ENCODE measurements around the gene RPS6KB2. TPM values are rescaled to one million over a fixed set of nuclear protein-coding genes. Genes with fewer than 3 reads are reported as not detected.

The RPS6KB2 gene
- total and polyA plus RNA-seq, 2 donors (not counting 1 experiment from before 2014, with no cell fraction given), result 81.8 to 131 TPM

- Histone ChIP-seq H2AFZ (ENCODE audit: insufficient read depth, low read depth, low read length, poor library complexity, severe bottlenecking) (no peak overlapping the region), H3K36me3 (replicated peaks in 1 of 2; ENCODE audit: control extremely low read depth in 1 of 2, control insufficient read depth in 1 of 2, extremely low read depth in 1 of 2, insufficient read depth in 2 of 2, low read length in 1 of 2) (peaks cover 0 to 2% of the 10 kb centered on the region in 2 experiments), H3K4me2 (replicated peaks; ENCODE audit: low read depth, low read length, poor library complexity, severe bottlenecking) (peak overlapping the region; percentile 99), H3K79me2 (ENCODE audit: control insufficient read depth, insufficient read depth, low read length) (peaks cover 41% of the 10 kb centered on the region), H3K4me3 (ENCODE audit: control extremely low read depth in 1 of 5, extremely low read depth in 1 of 5, insufficient read depth in 1 of 5, low read depth in 2 of 5, low read length in 4 of 5) (no peak overlapping the region), H3K4me1 (ENCODE audit: control insufficient read depth in 2 of 2, insufficient read depth in 2 of 2, low read length in 2 of 2) (peaks cover 68 to 85% of the 10 kb centered on the region in 2 donors), H3K9me3 (ENCODE audit: control extremely low read depth in 1 of 3, control insufficient read depth in 2 of 3, insufficient read depth in 1 of 3, low read length in 2 of 3) (peaks cover 0 to 3% (median 0%) of the 10 kb centered on the region in 3 donors), H3K27ac (ENCODE audit: low read length in 2 of 2) (peak overlapping the region; percentile 57 to 88), H4K20me1 (ENCODE audit: control insufficient read depth, insufficient read depth, low read length, poor library complexity, severe bottlenecking) (peaks cover 30% of the 10 kb centered on the region), H3K27me3 (replicated peaks in 1 of 4; ENCODE audit: control extremely low read depth in 1 of 4, control insufficient read depth in 3 of 4, insufficient read depth in 4 of 4, low read length in 3 of 4) (no peaks in the 10 kb centered on the region), H3K9ac (ENCODE audit: low read length) (no peak overlapping the region)
- Mint-ChIP-seq H3K4me3 (peak overlapping the region; percentile 43), H3K27ac (peak overlapping the region; percentile 92), H3K9me3 (ENCODE audit: insufficient read depth) (no peaks in the 10 kb centered on the region), H3K4me1 (peaks cover 84% of the 10 kb centered on the region), H3K27me3 (no peaks in the 10 kb centered on the region)
- ChIA-PET POLR2A (interaction anchor here (0.6 to 3.9 kb wide), 14 partner anchors 9 to 1801 kb away, joined by 3 to 29 read pairs (median 6); partner anchors contain the start of genes PPP1CA, RPS6KB2, TBC1D10C and TMEM134), CTCF (interaction anchor here (0.8 to 1.5 kb wide), 7 partner anchors 24 to 90 kb away, joined by 3 to 5 read pairs (median 3); partner anchors contain the start of genes PITPNM1 and PPP1CA)
- DNase-seq (peak; percentile 57), ATAC-seq (ENCODE audit: low read depth) (no peak)
- TF ChIP-seq EZH2 (IDR thresholded peaks at IDR 0.05; ENCODE audit: borderline replicate concordance, insufficient read depth, low read depth, low read length, poor library complexity, severe bottlenecking), result no peak
- no peak for TF ChIP-seq CTCF (IDR thresholded peaks at IDR 0.05)
- intact Hi-C loops (cut with micrococcal nuclease), result no loop called here
- WGBS (ENCODE audit: insufficient coverage), result 52% methylated on average over 18 of the region's 21 CpGs
Measured at GRCh38 chr11:67441098-67441563, 12.8 kb downstream of the RPS6KB2 start.

- H3K79me2 ChIP-seq (ENCODE audit: control insufficient read depth, insufficient read depth, low read length), result peaks cover 36% of the 10 kb centered on the region
- intact Hi-C loops (cut with micrococcal nuclease), result no loop called here
- H3K27ac ChIP-seq (ENCODE audit: low read length in 2 of 2), result peak overlapping the region; percentile 75 to 88
- DNase-seq (peak; percentile 65), ATAC-seq (ENCODE audit: low read depth) (no peak)
- no peaks in the 10 kb centered on the region for H3K27me3 ChIP-seq (replicated peaks in 1 of 4; ENCODE audit: control extremely low read depth in 1 of 4, control insufficient read depth in 3 of 4, insufficient read depth in 4 of 4, low read length in 3 of 4)
- H2AFZ ChIP-seq (ENCODE audit: insufficient read depth, low read depth, low read length, poor library complexity, severe bottlenecking), result no peak overlapping the region
- CTCF ChIA-PET, result interaction anchor here (0.9 to 1.5 kb wide), 5 partner anchors 23 to 91 kb away, joined by 3 to 5 read pairs (median 3); no protein-coding TSS in a partner anchor
- no peaks in the 10 kb centered on the region for H3K9me3 Mint-ChIP-seq (ENCODE audit: insufficient read depth)
- peak overlapping the region; percentile 92 for H3K27ac Mint-ChIP-seq
- peak overlapping the region; percentile 99 for H3K4me2 ChIP-seq (replicated peaks; ENCODE audit: low read depth, low read length, poor library complexity, severe bottlenecking)
- H3K4me3 Mint-ChIP-seq, result peak overlapping the region; percentile 77
- 87% methylated on average over 27 of the region's 28 CpGs for WGBS (ENCODE audit: insufficient coverage)
- H3K4me3 ChIP-seq (ENCODE audit: control extremely low read depth in 1 of 5, extremely low read depth in 1 of 5, insufficient read depth in 1 of 5, low read depth in 2 of 5, low read length in 4 of 5), result no peak overlapping the region
- TF ChIP-seq CTCF (IDR thresholded peaks at IDR 0.05) (no peak), EZH2 (IDR thresholded peaks at IDR 0.05; ENCODE audit: borderline replicate concordance, insufficient read depth, low read depth, low read length, poor library complexity, severe bottlenecking) (no peak)
- no peaks in the 10 kb centered on the region for H3K36me3 ChIP-seq (replicated peaks in 1 of 2; ENCODE audit: control extremely low read depth in 1 of 2, control insufficient read depth in 1 of 2, extremely low read depth in 1 of 2, insufficient read depth in 2 of 2, low read length in 1 of 2)
- POLR2A ChIA-PET, result interaction anchor here (0.6 to 3.9 kb wide), 13 partner anchors 10 to 1802 kb away, joined by 3 to 29 read pairs (median 6); partner anchors contain the start of genes PPP1CA, RPS6KB2, TBC1D10C and TMEM134
- H3K9ac ChIP-seq (ENCODE audit: low read length), result no peak overlapping the region
- peaks cover 84% of the 10 kb centered on the region for H3K4me1 Mint-ChIP-seq
- peaks cover 74 to 90% of the 10 kb centered on the region in 2 donors for H3K4me1 ChIP-seq (ENCODE audit: control insufficient read depth in 2 of 2, insufficient read depth in 2 of 2, low read length in 2 of 2)
- H3K27me3 Mint-ChIP-seq, result no peaks in the 10 kb centered on the region
- H3K9me3 ChIP-seq (ENCODE audit: control extremely low read depth in 1 of 3, control insufficient read depth in 2 of 3, insufficient read depth in 1 of 3, low read length in 2 of 3), result no peaks in the 10 kb centered on the region
- H4K20me1 ChIP-seq (ENCODE audit: control insufficient read depth, insufficient read depth, low read length, poor library complexity, severe bottlenecking), result peaks cover 23% of the 10 kb centered on the region
Measured at GRCh38 chr11:67441731-67442351, 13.5 kb downstream of the RPS6KB2 start.
